C4-2B (cell line): ENCODE data around the gene ZNF641.

Source experiments
- CTCF ChIP-seq: fragments of 450-650 bp; conservative IDR thresholded peaks from 2 replicates; pipeline ENCODE4 v1.5.1; 2017; ENCODE audit warnings: mild to moderate bottlenecking
- ZFX ChIP-seq: fragments of 450-650 bp; IDR thresholded peaks from 2 replicates; pipeline ENCODE4 v1.6.1; 2017

DNA sequence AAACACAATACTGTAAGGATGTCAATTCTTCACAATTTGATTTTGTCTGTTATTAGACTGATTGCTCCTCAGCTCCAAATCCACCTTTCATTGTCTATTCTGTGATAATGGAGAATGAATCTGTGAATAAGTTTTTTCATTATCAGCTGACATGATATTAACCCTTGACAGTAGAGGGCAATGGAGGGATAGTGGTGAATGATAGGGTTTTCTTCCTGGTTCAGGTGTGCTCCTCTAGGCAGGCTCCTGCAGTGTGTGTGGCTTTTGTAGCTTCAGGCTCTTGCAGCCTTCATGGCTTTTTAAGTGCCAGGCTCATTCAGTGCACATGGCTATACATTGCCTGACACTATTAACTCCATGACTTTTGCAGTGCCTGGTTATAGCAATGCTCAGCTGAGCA is 23.4 kb upstream of the ZNF641 start:
- TF ChIP-seq CTCF (no peak), ZFX (no peak)
